ENCODE measurements around the gene WWTR1. TPM values are rescaled to one million over a fixed set of nuclear protein-coding genes. Genes with fewer than 3 reads are reported as not detected.

Gene WWTR1
- total RNA-seq, 1 donor from 2014 or later = 3.4 TPM

DNA sequence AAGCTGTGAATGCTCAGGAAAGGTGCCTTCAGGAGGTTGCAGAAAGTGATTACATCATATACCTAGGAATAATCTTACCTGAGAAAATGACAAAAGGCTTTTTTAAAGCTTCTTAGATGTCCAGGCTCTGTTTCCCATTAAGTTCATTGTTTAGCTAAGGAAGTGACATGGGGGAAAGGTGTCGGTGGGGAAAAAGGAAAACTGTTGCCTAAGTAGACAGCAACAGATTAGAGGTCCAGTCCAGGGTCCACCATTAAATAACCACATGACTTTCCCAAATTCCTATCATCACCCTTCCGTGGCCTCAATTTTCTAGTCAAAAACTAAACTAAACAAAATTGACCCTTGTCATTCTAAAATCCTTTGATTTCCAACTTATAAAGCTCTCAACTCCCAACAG lies 4.3 kb downstream of the WWTR1 start:
- no peak for DNase-seq (ENCODE audit: low read depth)
- no peaks in the 10 kb centered on the region for H3K27me3 ChIP-seq (ENCODE audit: control insufficient read depth, insufficient read depth, low read length)
- H3K4me3 ChIP-seq (ENCODE audit: low read depth, low read length) = no peak overlapping the region
- no peaks in the 10 kb centered on the region for H3K36me3 ChIP-seq (ENCODE audit: control insufficient read depth, insufficient read depth, low read length)
- FAIRE-seq = no peak
- TF ChIP-seq, protein P1, sequence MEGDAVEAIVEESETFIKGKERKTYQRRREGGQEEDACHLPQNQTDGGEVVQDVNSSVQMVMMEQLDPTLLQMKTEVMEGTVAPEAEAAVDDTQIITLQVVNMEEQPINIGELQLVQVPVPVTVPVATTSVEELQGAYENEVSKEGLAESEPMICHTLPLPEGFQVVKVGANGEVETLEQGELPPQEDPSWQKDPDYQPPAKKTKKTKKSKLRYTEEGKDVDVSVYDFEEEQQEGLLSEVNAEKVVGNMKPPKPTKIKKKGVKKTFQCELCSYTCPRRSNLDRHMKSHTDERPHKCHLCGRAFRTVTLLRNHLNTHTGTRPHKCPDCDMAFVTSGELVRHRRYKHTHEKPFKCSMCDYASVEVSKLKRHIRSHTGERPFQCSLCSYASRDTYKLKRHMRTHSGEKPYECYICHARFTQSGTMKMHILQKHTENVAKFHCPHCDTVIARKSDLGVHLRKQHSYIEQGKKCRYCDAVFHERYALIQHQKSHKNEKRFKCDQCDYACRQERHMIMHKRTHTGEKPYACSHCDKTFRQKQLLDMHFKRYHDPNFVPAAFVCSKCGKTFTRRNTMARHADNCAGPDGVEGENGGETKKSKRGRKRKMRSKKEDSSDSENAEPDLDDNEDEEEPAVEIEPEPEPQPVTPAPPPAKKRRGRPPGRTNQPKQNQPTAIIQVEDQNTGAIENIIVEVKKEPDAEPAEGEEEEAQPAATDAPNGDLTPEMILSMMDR (IDR thresholded peaks at IDR 0.05; ENCODE audit: insufficient read depth, low read length, severe bottlenecking) = no peak

DNA sequence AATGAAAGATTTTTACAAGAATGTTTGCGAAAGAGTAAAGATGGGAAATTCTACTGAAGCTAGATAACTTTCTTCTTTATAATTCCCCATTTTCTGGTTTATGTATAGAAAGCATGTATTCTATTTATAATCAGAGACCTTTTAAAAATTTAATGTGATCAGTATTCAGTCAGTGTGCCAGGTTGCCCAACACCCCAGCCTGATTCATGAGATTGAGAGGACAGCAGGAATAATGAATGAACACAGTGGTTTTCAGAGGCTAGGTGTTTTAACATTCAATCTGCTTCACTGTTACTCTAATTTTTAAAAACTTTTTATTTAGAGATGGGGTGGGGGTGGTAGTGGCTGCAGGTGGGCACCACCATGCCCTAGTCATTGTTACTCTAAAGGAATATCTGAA lies 4.7 kb downstream of the WWTR1 start:
- FAIRE-seq = no peak

DNA sequence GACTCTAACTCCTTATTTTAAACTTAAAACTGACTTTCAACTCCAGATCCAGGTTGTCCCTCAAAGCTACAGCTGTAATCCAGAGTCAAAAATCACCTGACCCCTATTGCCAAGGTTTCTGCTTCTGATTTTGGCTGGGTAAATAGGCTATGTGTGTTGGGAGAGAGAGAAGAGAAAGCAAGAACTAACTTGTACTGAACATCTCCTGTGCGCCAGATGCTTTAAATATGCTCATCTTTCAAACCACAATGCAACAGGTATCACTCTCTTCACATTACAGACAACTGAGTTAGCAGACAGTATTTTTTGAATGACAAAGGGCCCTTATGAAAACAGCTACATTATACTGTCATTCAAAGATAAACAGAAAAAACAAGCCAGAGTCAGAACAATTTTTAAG lies 7.0 kb downstream of the WWTR1 start:
- H3K36me3 ChIP-seq (ENCODE audit: control insufficient read depth, insufficient read depth, low read length) = no peaks in the 10 kb centered on the region
- FAIRE-seq = no peak
- DNase-seq (ENCODE audit: low read depth) = no peak
- no peaks in the 10 kb centered on the region for H3K27me3 ChIP-seq (ENCODE audit: control insufficient read depth, insufficient read depth, low read length)
- TF ChIP-seq, protein P1 (IDR thresholded peaks at IDR 0.05; ENCODE audit: insufficient read depth, low read length, severe bottlenecking) = no peak
- no peak overlapping the region for H3K4me3 ChIP-seq (ENCODE audit: low read depth, low read length)

More for the DNA sequence above, 4.7 kb downstream of the WWTR1 start:
- TF ChIP-seq, protein P1 (IDR thresholded peaks at IDR 0.05; ENCODE audit: insufficient read depth, low read length, severe bottlenecking) = no peak
- no peaks in the 10 kb centered on the region for H3K27me3 ChIP-seq (ENCODE audit: control insufficient read depth, insufficient read depth, low read length)
- no peaks in the 10 kb centered on the region for H3K36me3 ChIP-seq (ENCODE audit: control insufficient read depth, insufficient read depth, low read length)
- DNase-seq (ENCODE audit: low read depth) = no peak
- no peak overlapping the region for H3K4me3 ChIP-seq (ENCODE audit: low read depth, low read length)

DNA sequence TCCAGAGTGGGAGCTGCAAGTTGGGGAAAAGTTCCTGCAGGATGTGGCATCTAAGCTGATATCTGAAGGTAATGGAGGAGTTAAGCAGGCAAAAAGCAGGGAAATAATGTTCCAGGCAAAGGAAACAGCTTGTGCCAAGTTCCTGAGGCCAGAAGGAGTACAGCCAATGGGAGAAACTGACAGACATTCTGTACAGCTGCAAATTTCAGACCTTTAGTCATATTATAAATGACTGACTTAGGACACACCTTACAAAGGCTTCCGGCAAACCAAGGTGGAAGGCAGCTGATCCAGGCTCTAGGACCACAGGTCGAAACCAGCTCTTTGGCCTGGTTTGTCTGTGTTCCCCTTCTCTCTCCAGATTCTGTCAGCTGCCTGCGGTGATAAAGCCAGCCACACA lies 9.3 kb downstream of the WWTR1 start:
- DNase-seq (ENCODE audit: low read depth) (peak; percentile 66), FAIRE-seq (no peak)
- TF ChIP-seq, protein P1 (IDR thresholded peaks at IDR 0.05; ENCODE audit: insufficient read depth, low read length, severe bottlenecking) = no peak
- H3K27me3 ChIP-seq (ENCODE audit: control insufficient read depth, insufficient read depth, low read length) = no peaks in the 10 kb centered on the region
- H3K4me3 ChIP-seq (ENCODE audit: low read depth, low read length) = no peak overlapping the region
- H3K36me3 ChIP-seq (ENCODE audit: control insufficient read depth, insufficient read depth, low read length) = no peaks in the 10 kb centered on the region

DNA sequence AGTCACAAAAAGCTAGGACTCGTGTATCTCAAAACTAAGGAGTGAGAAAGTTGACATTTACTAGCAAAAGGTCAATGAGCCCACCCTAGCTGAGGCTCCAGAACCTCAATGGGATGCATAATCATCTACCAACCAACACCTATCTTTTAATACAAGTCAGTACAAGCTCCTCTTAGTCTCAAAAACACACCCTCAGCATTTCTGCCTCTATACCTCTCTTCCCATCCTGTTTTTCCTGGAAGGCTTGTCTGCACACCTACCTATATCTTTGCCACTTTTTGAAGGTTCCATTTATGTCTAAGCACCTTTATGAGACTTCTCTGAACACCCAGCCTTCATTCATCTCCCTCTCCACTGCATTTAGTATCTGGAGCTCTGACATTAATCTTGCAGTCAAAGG lies 10.0 kb downstream of the WWTR1 start:
- DNase-seq (ENCODE audit: low read depth) (peak; percentile 50), FAIRE-seq (no peak)
- Histone ChIP-seq H3K4me3 (ENCODE audit: low read depth, low read length) (no peak overlapping the region), H3K27me3 (ENCODE audit: control insufficient read depth, insufficient read depth, low read length) (no peaks in the 10 kb centered on the region), H3K36me3 (ENCODE audit: control insufficient read depth, insufficient read depth, low read length) (no peaks in the 10 kb centered on the region)
- TF ChIP-seq, protein P1 (IDR thresholded peaks at IDR 0.05; ENCODE audit: insufficient read depth, low read length, severe bottlenecking) = no peak

DNA sequence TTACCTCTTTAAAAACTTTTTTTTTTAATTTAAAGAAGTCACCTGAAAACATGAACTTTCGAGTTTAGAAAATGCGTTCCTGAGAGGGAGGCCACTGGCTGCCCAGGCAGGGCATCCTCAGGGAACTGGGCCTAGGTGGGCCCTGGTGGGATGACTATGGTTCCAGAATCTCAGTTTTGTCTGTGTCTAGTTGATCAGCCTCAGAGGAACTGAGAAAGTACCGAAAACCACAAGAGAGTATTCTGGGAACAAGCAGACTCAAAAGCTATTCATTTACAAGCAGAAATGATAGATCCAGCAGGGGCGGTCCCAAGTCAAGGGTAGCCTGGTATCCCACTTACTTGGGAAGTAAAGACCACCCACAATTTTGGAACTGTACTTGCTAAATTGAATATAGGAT lies 10.5 kb downstream of the WWTR1 start:
- TF ChIP-seq, protein P1 (IDR thresholded peaks at IDR 0.05; ENCODE audit: insufficient read depth, low read length, severe bottlenecking) = no peak
- Histone ChIP-seq H3K27me3 (ENCODE audit: control insufficient read depth, insufficient read depth, low read length) (no peaks in the 10 kb centered on the region), H3K4me3 (ENCODE audit: low read depth, low read length) (no peak overlapping the region), H3K36me3 (ENCODE audit: control insufficient read depth, insufficient read depth, low read length) (no peaks in the 10 kb centered on the region)
- FAIRE-seq (no peak), DNase-seq (ENCODE audit: low read depth) (no peak)

Data from bronchial epithelial cell (primary cell).